22Rv1 (cell line): ENCODE results near the gene APBA1.
"Not testable (repeated sequence)": the region's sequence is repeated elsewhere in the genome, so short reads cannot be mapped to it uniquely, and the experiment has no call there.

Experiments
- H3K27ac ChIP-seq: fragments of 450-650 bp; 2 replicates; pipeline ENCODE4 v1.5.1; 2017
- CTCF ChIP-seq: fragments of 450-650 bp; IDR thresholded peaks from 2 replicates; pipeline ENCODE4 v1.5.1; 2017; ENCODE audit warnings: mild to moderate bottlenecking
- ZFX ChIP-seq: fragments of 450-650 bp; IDR thresholded peaks from 2 replicates; pipeline ENCODE4 v1.6.1; 2017; ENCODE audit warnings: antibody characterized with exemption, borderline replicate concordance

Gene APBA1

GRCh38 chr9:69443178-69443577 is 229.0 kb downstream of the APBA1 start:
- TF ChIP-seq ZFX (no peak), CTCF (no peak)
- H3K27ac ChIP-seq: no peak overlapping the region

GRCh38 chr9:69442486-69442885 is 229.7 kb downstream of the APBA1 start:
- no peak for TF ChIP-seq CTCF
- TF ChIP-seq ZFX: no peak
- no peak overlapping the region for H3K27ac ChIP-seq

- not testable (repeated sequence) for H3K27ac ChIP-seq
Measured at GRCh38 chr9:69440254-69440955, 231.8 kb downstream of the APBA1 start.

GRCh38 chr9:69439654-69440053 is 232.5 kb downstream of the APBA1 start:
- H3K27ac ChIP-seq: not testable (repeated sequence)

GRCh38 chr9:69433968-69434367 is 238.2 kb downstream of the APBA1 start:
- no peak overlapping the region for H3K27ac ChIP-seq
- TF ChIP-seq ZFX (no peak), CTCF (no peak)

- no peak overlapping the region for H3K27ac ChIP-seq
- TF ChIP-seq ZFX: no peak
- no peak for TF ChIP-seq CTCF
Measured at GRCh38 chr9:69433392-69433791, 238.8 kb downstream of the APBA1 start.

- H3K27ac ChIP-seq: no peak overlapping the region
- no peak for TF ChIP-seq ZFX
- no peak for TF ChIP-seq CTCF
Measured at GRCh38 chr9:69432623-69433022, 239.5 kb downstream of the APBA1 start.

GRCh38 chr9:69431777-69432176 is 240.4 kb downstream of the APBA1 start:
- TF ChIP-seq CTCF (no peak), ZFX (no peak)

More at GRCh38 chr9:69431777-69432176, 240.4 kb downstream of the APBA1 start:
- no peak overlapping the region for H3K27ac ChIP-seq
